Panc1 (cell line): Measurements from ENCODE around the gene CEND1. TPM values are rescaled to one million over a fixed set of nuclear protein-coding genes. Genes with fewer than 3 reads are reported as not detected.

Experiments
- ATAC-seq: fragments of 200-7000 bp; cut with Tn5 transposase; 2 replicates; pipeline ENCODE4 v1.9.1; 2020; ENCODE audit warnings: mild to moderate bottlenecking, moderate library complexity
- BruUV-seq: library from RNA; stranded (reverse); fragments of 400-500 nt; replicated peaks from 2 replicates; lab custom pipeline; 2021; lab: Mats Ljungman, UMichigan
- CTCF ChIA-PET: fragments of 300-600 bp; sonication (Branson Sonifier 250); formaldehyde crosslinking; loops from one replicate; lab custom pipeline; 2022; ENCODE audit warnings: antibody characterized with exemption; lab: Charles Lee
- POLR2A ChIA-PET: fragments of 300-600 bp; sonication (Branson Sonifier 250); formaldehyde crosslinking; loops from one replicate; lab custom pipeline; 2022; ENCODE audit warnings: antibody characterized with exemption; lab: Charles Lee
- DNase-seq: peaks from one replicate; pipeline ENCODE4 v3.0.0-alpha.2; 2010; ENCODE audit warnings: low read depth, low spot score
- H3K27ac ChIP-seq: 2 replicates; pipeline ENCODE4 v1.5.1; 2011; ENCODE audit warnings: mild to moderate bottlenecking, low read length, inconsistent platforms
- H3K27me3 ChIP-seq: fragments of 200-500 bp; sonication (Bioruptor generic); 2 replicates; pipeline ENCODE4 v1.6.0; 2014; ENCODE audit warnings: low read length, inconsistent platforms; ENCODE audit not compliant: control insufficient read depth, insufficient read depth
- H3K36me3 ChIP-seq: fragments of 200-500 bp; sonication (Bioruptor generic); 2 replicates; pipeline ENCODE4 v1.5.1; 2014; ENCODE audit warnings: inconsistent platforms, mild to moderate bottlenecking, low read length, moderate library complexity; ENCODE audit not compliant: control insufficient read depth, insufficient read depth
- H3K4me1 ChIP-seq: 2 replicates; pipeline ENCODE4 v1.5.1; 2011; ENCODE audit warnings: inconsistent platforms, mild to moderate bottlenecking, low read length, moderate library complexity; ENCODE audit not compliant: control insufficient read depth, insufficient read depth
- H3K4me3 ChIP-seq, 2 experiments: 2 replicates each; pipeline ENCODE4 v1.5.1; 2011 to 2012; ENCODE audit warnings: low read depth in 2 of 2, low read length in 2 of 2, mild to moderate bottlenecking in 2 of 2, inconsistent platforms in 1 of 2, moderate library complexity in 1 of 2
- H3K9me3 ChIP-seq: fragments of 200-500 bp; sonication (Bioruptor generic); 2 replicates; pipeline ENCODE4 v1.5.1; 2014; ENCODE audit warnings: low read depth, mild to moderate bottlenecking, inconsistent platforms, low read length, moderate library complexity; ENCODE audit not compliant: control insufficient read depth, insufficient read depth
- CTCF ChIP-seq: fragments of 450-650 bp; IDR thresholded peaks from 2 replicates; pipeline ENCODE4 v1.5.1; 2017; ENCODE audit warnings: mild to moderate bottlenecking
- POLR2AphosphoS5 ChIP-seq: IDR thresholded peaks from 2 replicates; pipeline ENCODE4 v1.6.1; 2012; ENCODE audit warnings: mild to moderate bottlenecking, low read depth, low read length, moderate library complexity
- REST ChIP-seq, 2 experiments: IDR thresholded peaks; 2 replicates each; pipeline ENCODE4 v1.6.1; 2011 to 2012; ENCODE audit warnings: low read depth in 2 of 2, control low read depth in 1 of 2, low read length in 1 of 2, mild to moderate bottlenecking in 1 of 2, moderate library complexity in 1 of 2; ENCODE audit not compliant: insufficient read depth in 1 of 2
- SIN3A ChIP-seq: IDR thresholded peaks from 2 replicates; pipeline ENCODE4 v1.6.1; 2012; ENCODE audit warnings: low read depth, mild to moderate bottlenecking, low read length, moderate library complexity, borderline replicate concordance; ENCODE audit not compliant: insufficient read depth
- TCF7L2 ChIP-seq: IDR thresholded peaks from 2 replicates; pipeline ENCODE4 v1.6.1; 2011; ENCODE audit warnings: mild to moderate bottlenecking, low read depth, low read length, inconsistent platforms
- in situ Hi-C: cut with HindIII; loops from 2 replicates; pipeline ENCODE4 v1.10.0; 2016; ENCODE audit warnings: low sequenced_read_pairs, low pct_unique_long_range_greater_than_20kb
- intact Hi-C: fragments of 100-400 bp; cut with micrococcal nuclease; formaldehyde crosslinking; loops from one replicate; pipeline ENCODE4 v1.10.0; 2022; ENCODE audit not compliant: unreplicated experiment
- total RNA-seq: library from RNA; stranded (reverse); gene quantifications from one replicate; pipeline ENCODE4 v1.2.1, GENCODE V29; 2021; ENCODE audit not compliant: unreplicated experiment

CEND1 gene
- total RNA-seq, 1 experiment from 2014 or later = 15.9 TPM

- Histone ChIP-seq H3K9me3 (no peaks in the 10 kb centered on the region), H3K4me3 (no peak overlapping the region), H3K4me1 (peaks cover 20% of the 10 kb centered on the region), H3K27me3 (no peaks in the 10 kb centered on the region), H3K36me3 (no peaks in the 10 kb centered on the region), H3K27ac (no peak overlapping the region)
- ChIA-PET CTCF (no interaction called here), POLR2A (no interaction called here)
- no peak for DNase-seq
- in situ Hi-C loops (no loop called here), intact Hi-C loops (no loop called here)
- ATAC-seq = no peak
- no peak for TF ChIP-seq REST (IDR thresholded peaks at IDR 0.05; ENCODE audit: insufficient read depth in 1 of 2, low read depth in 2 of 2, low read length in 1 of 2)
- no peak for TF ChIP-seq SIN3A
- no peak for TF ChIP-seq CTCF
- no peak for TF ChIP-seq POLR2AphosphoS5
- TF ChIP-seq TCF7L2 = no peak
- BruUV-seq = no TSS peak
Measured at GRCh38 chr11:749731-750130, 40.2 kb downstream of the CEND1 start.

GRCh38 chr11:748007-748359, 41.9 kb downstream of the CEND1 start:
- TF ChIP-seq POLR2AphosphoS5 (no peak), REST (IDR thresholded peaks at IDR 0.05; ENCODE audit: insufficient read depth in 1 of 2, low read depth in 2 of 2, low read length in 1 of 2) (peak in 1 of 2 experiments; percentile 44; a peak in 1 of 4 replicates)
- Histone ChIP-seq H3K36me3 (no peaks in the 10 kb centered on the region), H3K9me3 (no peaks in the 10 kb centered on the region), H3K27ac (peak overlapping the region; percentile 85), H3K4me3 (peak overlapping the region; percentile 83 to 87), H3K4me1 (peaks cover 20% of the 10 kb centered on the region), H3K27me3 (no peaks in the 10 kb centered on the region)
- in situ Hi-C loops = no loop called here
- ATAC-seq (peak; percentile 19), DNase-seq (no peak)
- ChIA-PET POLR2A (interaction anchor here (0.6 to 1.2 kb wide), 2 partner anchors 15 to 33 kb away, joined by 3 read pairs; no protein-coding TSS in a partner anchor), CTCF (interaction anchor here (0.6 to 0.8 kb wide), 2 partner anchors 20 to 41 kb away, joined by 3 read pairs; no protein-coding TSS in a partner anchor)
- intact Hi-C loops = no loop called here
- BruUV-seq = no TSS peak
